Activated naive CD4-positive, alpha-beta T cell treated with anti-CD3 and anti-CD28 coated beads, Interleukin-2, amount 50 U/mL, for 16 hours (primary cell): ENCODE measurements around the gene CENPM.

Source experiments
- DNase-seq: peaks from one replicate; pipeline ENCODE4 v3.0.0-alpha.2; 2020

The CENPM gene

DNA sequence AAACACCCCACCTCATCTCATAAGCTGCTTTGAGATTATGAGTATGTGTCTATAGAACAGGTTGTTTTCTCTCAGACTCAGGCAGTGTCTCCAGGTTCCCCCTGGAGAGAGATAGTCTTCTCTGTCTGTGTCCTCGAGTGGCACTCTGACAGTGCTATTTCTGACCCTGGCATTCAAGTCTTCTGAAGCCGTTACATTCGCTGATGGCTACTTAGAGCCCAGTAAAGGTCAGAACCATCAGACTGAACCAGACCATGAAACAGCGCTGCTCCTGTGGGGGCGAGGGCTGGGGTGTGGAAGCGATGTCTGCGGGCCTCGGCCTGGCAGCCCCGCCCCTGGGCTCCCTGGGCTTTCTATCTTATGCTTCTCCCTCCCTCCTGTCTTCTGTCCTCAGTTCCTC, 55.5 kb downstream of the CENPM start:
- DNase-seq: no peak
